Measurements from ENCODE around the gene PSME1. TPM values are rescaled to one million over a fixed set of nuclear protein-coding genes. Genes with fewer than 3 reads are reported as not detected.

PSME1 gene
- total RNA-seq, 1 donor: 111 TPM

- peaks cover 57% of the 10 kb centered on the region for H3K79me2 ChIP-seq (ENCODE audit: insufficient read depth, low read length)
- no peaks in the 10 kb centered on the region for H3K9me3 ChIP-seq (ENCODE audit: low read depth, low read length)
- TF ChIP-seq CTCF (IDR thresholded peaks at IDR 0.05; ENCODE audit: extremely low read depth, low read depth, low read length): no peak
- peaks cover 10% of the 10 kb centered on the region for H4K20me1 ChIP-seq (ENCODE audit: insufficient read depth, low read length)
- H3K27ac ChIP-seq (ENCODE audit: low read depth, low read length): peak overlapping the region; percentile 47
- peak overlapping the region; percentile 6 for H3K4me2 ChIP-seq (ENCODE audit: insufficient read depth, low read length)
- H2AFZ ChIP-seq (ENCODE audit: low read length): no peak overlapping the region
- H3K4me3 ChIP-seq (ENCODE audit: insufficient read depth, low read length): no peak overlapping the region
- DNase-seq (ENCODE audit: insufficient read length, low spot score, missing footprints): peak; percentile 90
- no peaks in the 10 kb centered on the region for H3K27me3 ChIP-seq (ENCODE audit: insufficient read depth, low read length)
- H3K4me1 ChIP-seq (ENCODE audit: insufficient read depth, low read length): peaks cover 45% of the 10 kb centered on the region
- peaks cover 21% of the 10 kb centered on the region for H3K36me3 ChIP-seq (ENCODE audit: insufficient read depth, low read length)
Observed at GRCh38 chr14:24143511-24143910, 7.5 kb downstream of the PSME1 start.

- peaks cover 54% of the 10 kb centered on the region for H3K79me2 ChIP-seq (ENCODE audit: insufficient read depth, low read length)
- peaks cover 46% of the 10 kb centered on the region for H3K4me1 ChIP-seq (ENCODE audit: insufficient read depth, low read length)
- H4K20me1 ChIP-seq (ENCODE audit: insufficient read depth, low read length): peaks cover 12% of the 10 kb centered on the region
- DNase-seq (ENCODE audit: insufficient read length, low spot score, missing footprints): no peak
- no peak overlapping the region for H3K4me2 ChIP-seq (ENCODE audit: insufficient read depth, low read length)
- TF ChIP-seq CTCF (IDR thresholded peaks at IDR 0.05; ENCODE audit: extremely low read depth, low read depth, low read length): no peak
- H3K4me3 ChIP-seq (ENCODE audit: insufficient read depth, low read length): no peak overlapping the region
- H3K9me3 ChIP-seq (ENCODE audit: low read depth, low read length): no peaks in the 10 kb centered on the region
- peaks cover 16% of the 10 kb centered on the region for H3K36me3 ChIP-seq (ENCODE audit: insufficient read depth, low read length)
- H3K27me3 ChIP-seq (ENCODE audit: insufficient read depth, low read length): no peaks in the 10 kb centered on the region
- peak overlapping the region; percentile 47 for H3K27ac ChIP-seq (ENCODE audit: low read depth, low read length)
- no peak overlapping the region for H2AFZ ChIP-seq (ENCODE audit: low read length)
Observed at GRCh38 chr14:24144451-24144850, 8.5 kb downstream of the PSME1 start.

- H3K4me2 ChIP-seq (ENCODE audit: insufficient read depth, low read length): peak overlapping the region; percentile 82
- peaks cover 16% of the 10 kb centered on the region for H4K20me1 ChIP-seq (ENCODE audit: insufficient read depth, low read length)
- H3K4me1 ChIP-seq (ENCODE audit: insufficient read depth, low read length): peaks cover 46% of the 10 kb centered on the region
- H3K9me3 ChIP-seq (ENCODE audit: low read depth, low read length): no peaks in the 10 kb centered on the region
- peak overlapping the region; percentile 84 for H3K4me3 ChIP-seq (ENCODE audit: insufficient read depth, low read length)
- H2AFZ ChIP-seq (ENCODE audit: low read length): no peak overlapping the region
- no peak for TF ChIP-seq CTCF (IDR thresholded peaks at IDR 0.05; ENCODE audit: extremely low read depth, low read depth, low read length)
- no peaks in the 10 kb centered on the region for H3K27me3 ChIP-seq (ENCODE audit: insufficient read depth, low read length)
- H3K27ac ChIP-seq (ENCODE audit: low read depth, low read length): no peak overlapping the region
- peaks cover 54% of the 10 kb centered on the region for H3K79me2 ChIP-seq (ENCODE audit: insufficient read depth, low read length)
- no peak for DNase-seq (ENCODE audit: insufficient read length, low spot score, missing footprints)
- H3K36me3 ChIP-seq (ENCODE audit: insufficient read depth, low read length): peaks cover 20% of the 10 kb centered on the region
Observed at GRCh38 chr14:24145219-24145618, 9.2 kb downstream of the PSME1 start.

GRCh38 chr14:24145690-24146452, 9.9 kb downstream of the PSME1 start:
- Histone ChIP-seq H3K4me2 (ENCODE audit: insufficient read depth, low read length) (peak overlapping the region; percentile 82), H3K4me3 (ENCODE audit: insufficient read depth, low read length) (peak overlapping the region; percentile 84), H2AFZ (ENCODE audit: low read length) (peak overlapping the region; percentile 84), H3K27ac (ENCODE audit: low read depth, low read length) (peak overlapping the region; percentile 62), H3K27me3 (ENCODE audit: insufficient read depth, low read length) (no peaks in the 10 kb centered on the region), H3K79me2 (ENCODE audit: insufficient read depth, low read length) (peaks cover 50% of the 10 kb centered on the region), H3K4me1 (ENCODE audit: insufficient read depth, low read length) (peaks cover 46% of the 10 kb centered on the region), H4K20me1 (ENCODE audit: insufficient read depth, low read length) (peaks cover 14% of the 10 kb centered on the region), H3K36me3 (ENCODE audit: insufficient read depth, low read length) (peaks cover 26% of the 10 kb centered on the region), H3K9me3 (ENCODE audit: low read depth, low read length) (no peaks in the 10 kb centered on the region)
- peak; percentile 86 for DNase-seq (ENCODE audit: insufficient read length, low spot score, missing footprints)
- TF ChIP-seq CTCF (IDR thresholded peaks at IDR 0.05; ENCODE audit: extremely low read depth, low read depth, low read length): no peak
